ENCODE results near the gene UBAC1. TPM values are rescaled to one million over a fixed set of nuclear protein-coding genes. Genes with fewer than 3 reads are reported as not detected.
A peak's percentile ranks its signal among the peaks of the same experiment; 100 is the strongest.
"Not testable (repeated sequence)": the region's sequence is repeated elsewhere in the genome, so short reads cannot be mapped to it uniquely, and the experiment has no call there.

UBAC1 gene
- total RNA-seq, 1 donor from 2014 or later, result 107 TPM

- no peak for DNase-seq
- ATAC-seq (ENCODE audit: poor library complexity), result no peak
- intact Hi-C loops (cut with DNase I), result loop anchor here (10.0 kb wide), 1 partner anchor 126 kb away; no protein-coding TSS in a partner anchor
These were observed 30.5 kb downstream of the UBAC1 start for GRCh38 chr9:135930446-135931345.

DNA sequence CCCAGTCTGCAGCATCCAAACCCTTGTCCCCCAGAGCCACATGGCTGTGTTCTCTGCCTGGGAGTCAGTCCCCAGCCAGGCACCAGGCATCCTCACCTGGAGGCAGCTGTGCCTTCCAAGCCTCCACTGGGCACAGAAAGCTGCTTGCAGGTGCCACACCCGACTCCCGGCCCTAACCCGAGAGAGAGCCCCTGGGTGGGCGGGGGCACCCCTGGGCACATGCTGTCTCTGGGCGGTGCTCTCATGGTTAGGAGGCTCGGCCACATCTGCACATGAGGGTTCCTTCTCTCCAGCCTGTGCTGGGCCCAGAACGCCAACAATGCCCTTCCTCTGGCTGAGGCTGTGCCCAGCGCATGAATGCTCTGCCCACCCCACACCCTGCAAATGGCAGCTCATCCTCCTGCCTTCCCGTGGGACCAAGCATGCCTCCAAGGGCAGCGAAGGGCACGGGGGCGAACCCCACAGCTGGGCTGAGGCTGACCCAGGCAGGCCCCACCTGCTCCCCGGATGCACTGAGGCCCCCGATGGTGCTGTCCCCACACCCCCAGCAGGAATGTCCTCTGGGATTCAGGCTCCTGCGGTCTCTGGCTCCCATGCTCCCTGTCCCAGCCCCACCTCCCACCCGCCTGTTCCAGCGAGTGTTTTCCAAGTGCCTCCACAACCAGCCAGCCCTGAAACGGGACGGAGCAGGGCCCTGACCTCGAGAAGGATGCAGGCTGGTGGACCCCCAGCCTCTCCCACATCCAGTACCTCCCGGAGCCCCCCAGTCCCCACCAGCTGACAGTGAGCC is 31.3 kb downstream of the UBAC1 start:
- no peak for DNase-seq
- ATAC-seq (ENCODE audit: poor library complexity), result no peak
- intact Hi-C loops (cut with DNase I), result loop anchor here (10.0 kb wide), 1 partner anchor 125 kb away; no protein-coding TSS in a partner anchor

- intact Hi-C loops (cut with DNase I), result no loop called here
- ATAC-seq (ENCODE audit: poor library complexity), result no peak
These were observed 32.2 kb downstream of the UBAC1 start for GRCh38 chr9:135928731-135929655.

DNA sequence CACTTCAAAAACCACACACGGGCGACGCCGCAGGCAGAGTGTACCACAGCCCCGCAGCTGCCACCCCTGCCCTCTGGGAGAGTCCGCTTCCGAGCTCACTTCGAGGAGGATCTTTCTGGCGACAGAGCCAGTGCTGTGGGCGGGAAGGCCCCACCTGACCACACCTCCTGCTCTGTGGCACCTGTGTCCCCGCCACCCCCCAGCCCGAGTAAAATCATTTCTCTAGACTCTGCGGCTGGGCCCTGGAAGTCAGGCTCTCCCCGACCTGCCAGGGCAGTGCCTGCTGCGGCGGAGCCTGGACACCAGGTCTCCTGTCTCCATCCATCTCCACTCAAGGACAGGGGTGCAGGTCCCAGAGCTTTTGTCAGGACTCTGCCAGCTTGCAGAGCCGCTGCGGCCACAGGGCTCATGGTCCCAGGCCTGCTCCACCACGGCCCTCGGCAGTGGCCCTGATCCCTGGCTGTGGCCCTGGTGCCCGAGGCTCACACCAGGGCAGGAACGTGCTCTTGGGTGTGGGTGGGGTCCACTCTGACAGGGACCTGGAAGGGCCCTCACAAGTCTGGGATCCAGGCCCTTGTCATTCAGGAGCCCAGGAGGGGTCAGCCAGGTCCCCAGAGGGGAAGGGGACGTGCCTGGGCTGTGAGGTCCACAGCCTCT is 33.0 kb downstream of the UBAC1 start:
- intact Hi-C loops (cut with DNase I), result no loop called here
- no peak for DNase-seq

More at GRCh38 chr9:135928731-135929655, 32.2 kb downstream of the UBAC1 start:
- no peak for DNase-seq

GRCh38 chr9:135927195-135928013 is 33.8 kb downstream of the UBAC1 start:
- DNase-seq (no peak), ATAC-seq (ENCODE audit: poor library complexity) (peak; percentile 10)
- intact Hi-C loops (cut with DNase I), result no loop called here

More for the DNA sequence above, 33.0 kb downstream of the UBAC1 start:
- ATAC-seq (ENCODE audit: poor library complexity), result no peak

DNA sequence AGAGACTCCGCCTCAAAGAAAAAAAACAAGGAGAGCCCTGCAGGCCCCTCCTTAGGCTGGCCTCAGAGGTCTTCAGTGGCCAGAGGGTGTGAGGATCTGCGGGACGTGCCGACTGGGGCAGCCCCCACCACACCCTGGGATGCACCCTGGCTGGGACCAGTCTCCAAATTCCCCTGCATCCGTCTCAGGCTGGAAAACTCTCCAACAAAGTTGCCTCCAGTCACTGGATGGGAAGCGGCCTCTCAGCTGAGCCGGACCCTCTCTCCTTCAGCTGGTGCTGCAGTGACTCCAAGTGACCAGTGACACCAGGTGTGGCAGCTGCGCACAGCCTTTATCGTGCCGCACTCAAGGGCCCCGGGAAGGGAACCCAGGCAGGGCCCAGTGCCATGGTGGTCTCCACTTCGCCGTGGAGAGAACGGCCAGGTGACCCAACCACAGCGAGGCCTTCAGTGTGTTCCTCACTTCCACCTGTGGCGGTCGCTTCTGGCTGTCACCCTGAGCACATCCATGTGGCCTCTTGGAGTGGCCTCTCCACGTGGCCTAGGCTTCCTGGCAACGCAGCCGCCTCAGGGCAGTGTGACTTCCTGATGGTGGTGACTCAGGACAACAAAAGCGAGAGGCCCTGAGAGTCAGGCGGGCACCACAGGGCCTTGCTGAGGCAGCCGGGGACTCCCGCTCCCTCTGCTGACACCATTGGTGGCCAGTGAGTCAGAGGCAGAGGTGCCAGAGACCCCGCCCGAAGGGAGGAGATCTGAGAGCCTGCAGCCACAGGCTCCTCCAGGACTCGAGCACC is 34.6 kb downstream of the UBAC1 start:
- intact Hi-C loops (cut with DNase I), result no loop called here
- DNase-seq (peak; percentile 63), ATAC-seq (ENCODE audit: poor library complexity) (peak; percentile 62)

GRCh38 chr9:135925496-135926133 is 35.6 kb downstream of the UBAC1 start:
- ATAC-seq (ENCODE audit: poor library complexity) (no peak), DNase-seq (no peak)
- intact Hi-C loops (cut with DNase I), result no loop called here

GRCh38 chr9:135924628-135925338 is 36.4 kb downstream of the UBAC1 start:
- no peak for DNase-seq
- intact Hi-C loops (cut with DNase I), result no loop called here
- no peak for ATAC-seq (ENCODE audit: poor library complexity)

DNA sequence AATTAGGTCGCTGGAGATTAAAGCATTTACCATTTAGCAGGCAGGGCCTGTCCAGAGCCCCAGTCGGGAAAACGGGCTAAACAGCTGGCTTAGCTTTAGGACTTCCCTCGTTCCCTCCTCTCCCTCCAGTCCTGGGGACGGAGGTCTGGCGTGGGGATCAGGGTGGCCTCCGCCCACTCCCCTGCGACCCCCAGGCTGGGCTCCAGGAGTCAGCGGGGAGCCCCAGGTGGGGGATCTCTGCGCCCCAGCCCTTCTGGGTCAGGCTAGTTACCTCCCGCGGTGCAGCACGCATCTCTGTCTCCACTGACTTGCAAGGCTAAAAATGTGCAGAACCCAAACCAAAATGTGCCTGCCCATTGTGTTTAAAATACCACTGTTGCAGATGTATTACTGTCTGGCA is 37.7 kb downstream of the UBAC1 start:
- intact Hi-C loops (cut with DNase I), result no loop called here
- no peak for ATAC-seq (ENCODE audit: poor library complexity)
- DNase-seq, result no peak

DNA sequence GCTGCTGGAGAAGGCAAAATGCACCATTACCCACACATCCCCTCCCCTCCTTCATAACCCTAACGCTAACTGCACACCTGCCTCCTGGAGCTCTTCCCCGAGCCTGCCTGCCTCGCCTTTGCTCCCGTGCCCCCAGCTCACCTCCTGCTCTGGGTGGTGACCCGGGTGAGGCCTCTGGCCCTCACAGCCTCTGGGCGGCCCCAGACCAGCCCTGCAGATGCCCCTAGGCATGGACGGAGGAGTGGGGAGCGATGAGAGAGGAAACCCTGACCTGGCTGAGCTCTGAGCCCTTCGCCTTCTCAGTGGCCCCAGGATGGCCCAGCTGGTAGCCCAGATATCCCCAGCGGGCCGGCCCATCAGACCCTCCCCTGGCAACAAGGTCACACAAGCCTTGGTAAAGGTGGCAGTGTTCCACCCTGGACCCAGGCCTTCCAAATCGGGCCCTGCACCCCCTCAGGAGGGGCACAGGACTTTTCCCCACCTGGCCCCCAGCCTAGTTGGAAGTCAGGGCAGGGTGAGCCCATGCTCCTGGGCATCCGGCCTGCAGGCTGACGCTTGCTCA is 39.3 kb downstream of the UBAC1 start:
- intact Hi-C loops (cut with DNase I), result no loop called here
- ATAC-seq (ENCODE audit: poor library complexity) (no peak), DNase-seq (no peak)

DNA sequence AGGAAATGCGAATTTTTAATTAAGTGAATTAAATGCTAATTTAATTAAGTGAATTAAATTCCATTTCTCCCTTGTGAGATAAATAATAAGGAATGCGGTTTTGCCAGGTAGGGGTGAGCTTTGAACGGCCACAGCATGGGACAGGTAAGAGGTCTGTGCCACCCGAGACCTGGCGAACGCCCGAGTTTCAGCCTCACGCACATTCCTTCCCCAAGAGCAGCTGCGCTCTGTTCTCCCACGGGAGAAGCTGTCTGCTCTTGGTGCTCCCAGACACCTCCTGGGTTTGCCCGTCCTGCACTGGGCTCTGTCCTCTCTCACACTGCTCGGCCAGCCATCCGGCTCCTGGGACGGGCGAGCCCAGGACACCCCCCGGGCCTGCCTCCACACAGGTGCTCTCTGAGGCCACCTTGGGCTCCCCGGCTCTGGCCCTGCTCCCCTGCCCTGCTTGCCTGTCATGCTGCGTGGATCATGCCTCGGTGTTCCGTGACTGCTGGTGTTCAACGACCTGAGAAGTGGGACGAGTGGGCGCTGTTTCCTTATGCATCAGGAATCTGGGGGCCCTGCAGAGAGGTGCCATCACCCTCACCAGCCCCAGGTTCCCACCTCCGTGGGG is 40.1 kb downstream of the UBAC1 start:
- ATAC-seq (ENCODE audit: poor library complexity) (peak; percentile 22), DNase-seq (no peak)
- intact Hi-C loops (cut with DNase I), result no loop called here

- DNase-seq (no peak), ATAC-seq (ENCODE audit: poor library complexity) (peak; percentile 23)
- intact Hi-C loops (cut with DNase I), result no loop called here
These were observed 40.8 kb downstream of the UBAC1 start for GRCh38 chr9:135920256-135920930.

- DNase-seq (no peak), ATAC-seq (ENCODE audit: poor library complexity) (no peak)
- intact Hi-C loops (cut with DNase I), result no loop called here
These were observed 41.8 kb downstream of the UBAC1 start for GRCh38 chr9:135919318-135919890.

GRCh38 chr9:135916227-135916626 is 44.9 kb downstream of the UBAC1 start:
- DNase-seq; ATAC-seq (ENCODE audit: poor library complexity); intact Hi-C loops (cut with DNase I): not testable (repeated sequence)
